ENCODE results near the gene LRRFIP2.

The LRRFIP2 gene

GRCh38 chr3:37114251-37115145, 59.9 kb downstream of the LRRFIP2 start:
- no peak for DNase-seq (ENCODE audit: low read depth)

GRCh38 chr3:37112987-37113386, 61.4 kb downstream of the LRRFIP2 start:
- DNase-seq (ENCODE audit: low read depth) = no peak

GRCh38 chr3:37111199-37111598, 63.2 kb downstream of the LRRFIP2 start:
- no peak for DNase-seq (ENCODE audit: low read depth)

- no peak for DNase-seq (ENCODE audit: low read depth)
Measured at GRCh38 chr3:37107846-37108245, 66.5 kb downstream of the LRRFIP2 start.

GRCh38 chr3:37103103-37103808, 71.1 kb downstream of the LRRFIP2 start:
- no peak for DNase-seq (ENCODE audit: low read depth)

GRCh38 chr3:37100411-37100810, 74.0 kb downstream of the LRRFIP2 start:
- DNase-seq (ENCODE audit: low read depth) = no peak

GRCh38 chr3:37099469-37099868, 74.9 kb downstream of the LRRFIP2 start:
- DNase-seq (ENCODE audit: low read depth) = no peak

- no peak for DNase-seq (ENCODE audit: low read depth)
Measured at GRCh38 chr3:37098884-37099283, 75.5 kb downstream of the LRRFIP2 start.

- DNase-seq (ENCODE audit: low read depth) = no peak
Measured at GRCh38 chr3:37097776-37098175, 76.6 kb downstream of the LRRFIP2 start.

- DNase-seq (ENCODE audit: low read depth) = no peak
Measured at GRCh38 chr3:37096975-37097374, 77.4 kb downstream of the LRRFIP2 start.

GRCh38 chr3:37096288-37096687, 78.1 kb downstream of the LRRFIP2 start:
- no peak for DNase-seq (ENCODE audit: low read depth)

- DNase-seq (ENCODE audit: low read depth) = no peak
Measured at GRCh38 chr3:37094636-37095035, 79.7 kb downstream of the LRRFIP2 start.

- DNase-seq (ENCODE audit: low read depth) = no peak
Measured at GRCh38 chr3:37093481-37093880, 80.9 kb downstream of the LRRFIP2 start.

- DNase-seq (ENCODE audit: low read depth) = no peak
Measured at GRCh38 chr3:37092484-37092883, 81.9 kb downstream of the LRRFIP2 start.

- no peak for DNase-seq (ENCODE audit: low read depth)
Measured at GRCh38 chr3:37087870-37088269, 86.5 kb downstream of the LRRFIP2 start.

- DNase-seq (ENCODE audit: low read depth) = no peak
Measured at GRCh38 chr3:37086918-37087317, 87.5 kb downstream of the LRRFIP2 start.

GRCh38 chr3:37082317-37082716, 92.1 kb downstream of the LRRFIP2 start:
- no peak for DNase-seq (ENCODE audit: low read depth)

GRCh38 chr3:37075955-37076354, 98.4 kb downstream of the LRRFIP2 start:
- DNase-seq (ENCODE audit: low read depth) = no peak

GRCh38 chr3:37074178-37074577, 100.2 kb downstream of the LRRFIP2 start:
- DNase-seq (ENCODE audit: low read depth) = no peak

GRCh38 chr3:37072892-37073291, 101.5 kb downstream of the LRRFIP2 start:
- DNase-seq (ENCODE audit: low read depth) = no peak

GRCh38 chr3:37071921-37072320, 102.5 kb downstream of the LRRFIP2 start:
- no peak for DNase-seq (ENCODE audit: low read depth)

GRCh38 chr3:37068031-37068430, 106.4 kb downstream of the LRRFIP2 start:
- DNase-seq (ENCODE audit: low read depth) = no peak

- no peak for DNase-seq (ENCODE audit: low read depth)
Measured at GRCh38 chr3:37067577-37067976, 106.8 kb downstream of the LRRFIP2 start.
